ENCODE results near the gene IGSF9.

The IGSF9 gene

DNA sequence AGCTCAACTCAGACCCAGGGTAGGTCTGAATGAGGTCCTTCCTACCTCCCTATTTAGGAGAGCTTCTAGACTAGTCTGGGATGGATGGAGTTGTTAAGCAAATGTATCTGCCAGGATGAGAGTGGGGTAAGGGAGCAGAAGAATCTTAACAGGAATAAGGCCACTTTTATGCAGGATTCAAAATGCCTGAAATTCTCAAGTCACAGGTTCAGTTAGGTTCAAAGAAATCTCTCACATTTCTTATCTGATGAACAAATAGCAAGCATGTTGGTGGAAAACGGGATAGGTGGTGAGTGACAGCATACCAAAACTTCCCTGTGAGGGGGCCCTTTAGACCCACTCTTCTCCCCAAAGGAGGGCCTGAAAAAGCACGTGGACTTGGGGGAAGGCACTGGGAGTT lies 5.6 kb upstream of the IGSF9 start:
- TF ChIP-seq, protein P1, sequence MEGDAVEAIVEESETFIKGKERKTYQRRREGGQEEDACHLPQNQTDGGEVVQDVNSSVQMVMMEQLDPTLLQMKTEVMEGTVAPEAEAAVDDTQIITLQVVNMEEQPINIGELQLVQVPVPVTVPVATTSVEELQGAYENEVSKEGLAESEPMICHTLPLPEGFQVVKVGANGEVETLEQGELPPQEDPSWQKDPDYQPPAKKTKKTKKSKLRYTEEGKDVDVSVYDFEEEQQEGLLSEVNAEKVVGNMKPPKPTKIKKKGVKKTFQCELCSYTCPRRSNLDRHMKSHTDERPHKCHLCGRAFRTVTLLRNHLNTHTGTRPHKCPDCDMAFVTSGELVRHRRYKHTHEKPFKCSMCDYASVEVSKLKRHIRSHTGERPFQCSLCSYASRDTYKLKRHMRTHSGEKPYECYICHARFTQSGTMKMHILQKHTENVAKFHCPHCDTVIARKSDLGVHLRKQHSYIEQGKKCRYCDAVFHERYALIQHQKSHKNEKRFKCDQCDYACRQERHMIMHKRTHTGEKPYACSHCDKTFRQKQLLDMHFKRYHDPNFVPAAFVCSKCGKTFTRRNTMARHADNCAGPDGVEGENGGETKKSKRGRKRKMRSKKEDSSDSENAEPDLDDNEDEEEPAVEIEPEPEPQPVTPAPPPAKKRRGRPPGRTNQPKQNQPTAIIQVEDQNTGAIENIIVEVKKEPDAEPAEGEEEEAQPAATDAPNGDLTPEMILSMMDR (conservative IDR thresholded peaks at IDR 0.05; ENCODE audit: control insufficient read depth, insufficient read depth, low read depth, low read length) = no peak
- DNase-seq (ENCODE audit: low read depth) = no peak
- H3K4me3 ChIP-seq (ENCODE audit: control insufficient read depth, low read depth, low read length) = no peak overlapping the region

GRCh38 chr1:159949981-159950381 lies 4.6 kb upstream of the IGSF9 start:
- TF ChIP-seq, protein P1 (conservative IDR thresholded peaks at IDR 0.05; ENCODE audit: control insufficient read depth, insufficient read depth, low read depth, low read length) = no peak
- H3K4me3 ChIP-seq (ENCODE audit: control insufficient read depth, low read depth, low read length) = no peak overlapping the region
- DNase-seq (ENCODE audit: low read depth) = no peak

DNA sequence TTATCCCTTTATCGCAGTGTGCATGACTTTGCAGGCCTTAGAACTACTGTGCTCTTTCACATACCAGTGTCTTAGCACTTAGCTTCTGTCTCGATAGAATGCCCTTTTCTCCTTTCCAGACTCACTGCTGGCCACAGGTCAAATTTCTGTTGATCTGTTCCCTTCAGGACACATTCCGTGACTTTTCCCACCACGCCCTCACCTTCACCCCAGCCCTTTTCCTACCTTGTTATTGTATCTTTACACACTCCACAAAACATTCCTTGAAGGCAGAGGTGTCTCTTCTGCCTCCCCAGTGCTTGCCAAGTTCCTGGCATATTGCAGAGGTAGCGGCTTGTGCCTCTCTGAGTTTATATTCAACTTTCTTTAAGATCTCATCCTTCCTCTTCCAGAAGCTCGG lies 3.7 kb upstream of the IGSF9 start:
- TF ChIP-seq, protein P1 (conservative IDR thresholded peaks at IDR 0.05; ENCODE audit: control insufficient read depth, insufficient read depth, low read depth, low read length) = no peak
- no peak for DNase-seq (ENCODE audit: low read depth)
- H3K4me3 ChIP-seq (ENCODE audit: control insufficient read depth, low read depth, low read length) = no peak overlapping the region

GRCh38 chr1:159947942-159948341 lies 2.5 kb upstream of the IGSF9 start:
- TF ChIP-seq, protein P1 (conservative IDR thresholded peaks at IDR 0.05; ENCODE audit: control insufficient read depth, insufficient read depth, low read depth, low read length) = no peak
- DNase-seq (ENCODE audit: low read depth) = no peak

DNA sequence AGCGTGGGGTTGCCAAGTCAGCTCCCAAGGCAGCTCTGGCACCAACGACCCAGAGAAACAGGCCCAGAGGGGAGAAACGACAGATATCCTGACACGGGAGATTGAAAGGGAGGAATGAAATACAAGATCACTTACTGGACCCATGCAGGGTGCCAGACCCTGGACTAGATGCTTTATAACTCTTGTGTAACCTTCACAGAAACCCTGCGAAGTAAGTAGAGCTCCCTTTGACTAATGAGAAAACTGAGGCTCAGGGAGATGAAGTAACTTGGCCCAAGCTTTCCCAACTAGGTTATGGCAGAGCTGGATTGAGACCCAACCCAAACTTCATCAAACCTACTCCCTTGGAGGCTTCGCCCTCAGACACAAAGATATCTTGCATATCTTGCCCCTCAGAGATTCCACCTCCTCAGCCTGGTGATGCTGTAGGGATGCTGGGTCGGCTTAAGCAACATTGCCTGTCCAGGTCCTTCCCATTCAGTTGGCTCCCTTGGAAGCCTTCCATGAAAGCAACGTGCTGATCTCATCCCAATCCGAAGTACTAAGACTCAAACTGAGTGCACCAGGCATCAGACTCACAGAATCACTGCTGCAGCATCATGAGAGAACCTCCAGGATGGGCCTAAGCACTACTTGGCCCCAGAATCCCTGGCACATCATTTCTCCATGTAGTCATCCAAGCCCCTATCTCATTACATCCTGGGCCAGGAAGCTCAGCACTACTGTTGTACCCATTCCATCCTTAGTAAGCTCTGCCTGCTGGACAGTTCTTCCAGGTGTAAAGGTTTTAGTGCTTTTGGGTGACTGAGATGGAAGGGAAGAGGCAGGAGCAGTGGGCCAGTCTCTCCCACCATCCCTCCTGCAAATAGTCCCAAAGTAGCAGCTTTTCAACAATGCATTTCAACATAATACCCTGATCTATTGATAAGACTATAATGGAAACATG lies 1.1 kb upstream of the IGSF9 start:
- TF ChIP-seq, protein P1 (conservative IDR thresholded peaks at IDR 0.05; ENCODE audit: control insufficient read depth, insufficient read depth, low read depth, low read length) = no peak
- peak; percentile 26 for DNase-seq (ENCODE audit: low read depth)
- no peak overlapping the region for H3K4me3 ChIP-seq (ENCODE audit: control insufficient read depth, low read depth, low read length)

More at GRCh38 chr1:159947942-159948341, 2.5 kb upstream of the IGSF9 start:
- no peak overlapping the region for H3K4me3 ChIP-seq (ENCODE audit: control insufficient read depth, low read depth, low read length)

- TF ChIP-seq, protein P1 (conservative IDR thresholded peaks at IDR 0.05; ENCODE audit: control insufficient read depth, insufficient read depth, low read depth, low read length) = no peak
- DNase-seq (ENCODE audit: low read depth) = no peak
- H3K4me3 ChIP-seq (ENCODE audit: control insufficient read depth, low read depth, low read length) = peak overlapping the region; percentile 45
Measured at GRCh38 chr1:159944623-159945455, 574 bp downstream of the IGSF9 start.

Measured in fibroblast of mammary gland (primary cell).